Measurements from ENCODE around the gene TNFRSF19. TPM values are rescaled to one million over a fixed set of nuclear protein-coding genes. Genes with fewer than 3 reads are reported as not detected.

TNFRSF19 gene
- total and polyA plus RNA-seq, 10 of the 15 experiments (the other 5 are each of a cell fraction or from before 2014, with no cell fraction given) = 16.4 to 46.2 (median 35.4) TPM

DNA sequence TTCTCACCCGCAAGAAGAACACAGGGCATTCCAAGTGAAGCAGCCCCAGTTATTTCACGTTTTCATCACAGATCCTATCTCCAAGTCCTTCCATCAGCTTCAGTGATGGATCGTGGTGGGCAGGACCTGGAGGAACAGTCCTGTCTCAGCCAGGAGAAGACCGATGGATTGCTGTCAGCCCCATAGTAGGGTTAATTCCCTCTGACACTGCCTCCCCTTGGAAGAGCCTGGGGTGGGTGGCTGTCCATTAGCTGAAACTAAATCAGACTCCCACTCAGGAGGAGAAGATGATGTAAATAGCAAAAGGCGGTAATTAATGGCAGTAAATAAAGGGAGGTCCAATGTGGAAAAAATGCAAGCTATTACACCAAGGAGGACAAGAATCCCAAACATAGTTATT, 131.0 kb downstream of the TNFRSF19 start:
- ATAC-seq (no peak), FAIRE-seq (no peak), DNase-seq (ENCODE audit: low read depth, low spot score) (no peak)
- Histone ChIP-seq H3K27ac (ENCODE audit: control insufficient read depth, insufficient read depth) (no peak overlapping the region), H3K36me3 (ENCODE audit: control insufficient read depth in 2 of 2, insufficient read depth in 2 of 2, low read length in 1 of 2) (no peaks in the 10 kb centered on the region), H3K9ac (ENCODE audit: control insufficient read depth, insufficient read depth, low read length) (no peak overlapping the region), H3K4me1 (ENCODE audit: control insufficient read depth, insufficient read depth, low read length) (peaks cover 1% of the 10 kb centered on the region; the same call in 1 of the 2 replicates), H3K79me2 (ENCODE audit: control insufficient read depth, insufficient read depth, low read length) (no peaks in the 10 kb centered on the region), H3K27me3 (replicated peaks in 1 of 2; ENCODE audit: control insufficient read depth in 2 of 2, insufficient read depth in 2 of 2, low read length in 1 of 2) (no peaks in the 10 kb centered on the region; a peak in 1 of 4 replicates), H4K20me1 (ENCODE audit: control insufficient read depth, insufficient read depth) (no peaks in the 10 kb centered on the region), H3K9me3 (replicated peaks; ENCODE audit: control insufficient read depth, insufficient read depth, low read length) (no peaks in the 10 kb centered on the region), H2AFZ (ENCODE audit: control insufficient read depth, low read depth, low read length) (no peak overlapping the region), H3K4me3 (no peak overlapping the region), H3K4me2 (ENCODE audit: control insufficient read depth, insufficient read depth) (no peak overlapping the region)
- intact Hi-C loops (cut with micrococcal nuclease; ENCODE audit: unreplicated experiment) (no loop called here), in situ Hi-C loops (cut with MboI) (no loop called here)
- ChIA-PET POLR2A (no interaction called here), RAD21 (ENCODE audit: unreplicated experiment) (no interaction called here), SMC1A (ENCODE audit: uncharacterized antibody, unreplicated experiment) (interaction anchor here (1.4 kb wide), 1 partner anchor 18 kb away, joined by 6 read pairs; no protein-coding TSS in a partner anchor), CTCF (no interaction called here)
- WGBS (ENCODE audit: insufficient coverage, insufficient replicate concordance, low lambda C conversion rate, missing lambda C conversion rate) = 66% methylated on average over 5 of the region's 5 CpGs
- BruUV-seq (replicated peaks) = no TSS peak
- TF ChIP-seq JUND (IDR thresholded peaks at IDR 0.05; ENCODE audit: low read depth, low read length) (no peak), MAX (IDR thresholded peaks at IDR 0.05; ENCODE audit: low read depth, low read length) (no peak), CBFB (IDR thresholded peaks at IDR 0.05; ENCODE audit: low read depth) (no peak), KDM1A (IDR thresholded peaks at IDR 0.05; ENCODE audit: borderline replicate concordance) (no peak), BRCA1 (IDR thresholded peaks at IDR 0.05; ENCODE audit: low read depth, low read length) (no peak), CBX5 (IDR thresholded peaks at IDR 0.05; ENCODE audit: low read depth) (no peak), ESRRA (IDR thresholded peaks at IDR 0.05; ENCODE audit: low read length) (no peak)
- TF ChIP-seq, protein P1, sequence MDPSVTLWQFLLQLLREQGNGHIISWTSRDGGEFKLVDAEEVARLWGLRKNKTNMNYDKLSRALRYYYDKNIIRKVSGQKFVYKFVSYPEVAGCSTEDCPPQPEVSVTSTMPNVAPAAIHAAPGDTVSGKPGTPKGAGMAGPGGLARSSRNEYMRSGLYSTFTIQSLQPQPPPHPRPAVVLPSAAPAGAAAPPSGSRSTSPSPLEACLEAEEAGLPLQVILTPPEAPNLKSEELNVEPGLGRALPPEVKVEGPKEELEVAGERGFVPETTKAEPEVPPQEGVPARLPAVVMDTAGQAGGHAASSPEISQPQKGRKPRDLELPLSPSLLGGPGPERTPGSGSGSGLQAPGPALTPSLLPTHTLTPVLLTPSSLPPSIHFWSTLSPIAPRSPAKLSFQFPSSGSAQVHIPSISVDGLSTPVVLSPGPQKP (IDR thresholded peaks at IDR 0.05; ENCODE audit: low read depth, low read length) = no peak
- TF ChIP-seq, protein P2, sequence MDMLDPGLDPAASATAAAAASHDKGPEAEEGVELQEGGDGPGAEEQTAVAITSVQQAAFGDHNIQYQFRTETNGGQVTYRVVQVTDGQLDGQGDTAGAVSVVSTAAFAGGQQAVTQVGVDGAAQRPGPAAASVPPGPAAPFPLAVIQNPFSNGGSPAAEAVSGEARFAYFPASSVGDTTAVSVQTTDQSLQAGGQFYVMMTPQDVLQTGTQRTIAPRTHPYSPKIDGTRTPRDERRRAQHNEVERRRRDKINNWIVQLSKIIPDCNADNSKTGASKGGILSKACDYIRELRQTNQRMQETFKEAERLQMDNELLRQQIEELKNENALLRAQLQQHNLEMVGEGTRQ (IDR thresholded peaks at IDR 0.05; ENCODE audit: borderline replicate concordance, low read depth, low read length) = no peak

All from GM12878 (cell line).